H1 (cell line): ENCODE measurements around the gene SPAG8. TPM values are rescaled to one million over a fixed set of nuclear protein-coding genes. Genes with fewer than 3 reads are reported as not detected.

Experiments
- CTCF ChIA-PET: fragments of 300-600 bp; sonication (Branson Sonifier 250); formaldehyde crosslinking; loops from one replicate; lab custom pipeline; 2021; ENCODE audit not compliant: partially characterized antibody; lab: Charles Lee
- POLR2A ChIA-PET: fragments of 300-600 bp; sonication (Branson Sonifier 250); formaldehyde crosslinking; loops from one replicate; lab custom pipeline; 2021; ENCODE audit warnings: inconsistent platforms; ENCODE audit not compliant: partially characterized antibody; lab: Charles Lee
- DNase-seq, 2 experiments: peaks; one replicate each; pipeline versions ENCODE4 v3.0.0 to v3.0.0-alpha.2; 2010 to 2022; ENCODE audit warnings: low spot score in 2 of 2, low read depth in 1 of 2, mixed read lengths in 1 of 2
- FAIRE-seq: peaks from 2 replicates; lab custom pipeline; 2011; peaks lifted over from hg19 to GRCh38; lab: Jason Lieb, UNC
- H2AFZ ChIP-seq: 2 replicates; pipeline ENCODE4 v1.8.1; 2012; ENCODE audit warnings: low read length, inconsistent platforms
- H2AK5ac ChIP-seq: 2 replicates; pipeline ENCODE4 v1.6.1; 2013; ENCODE audit warnings: low read depth, low read length
- H2BK120ac ChIP-seq: replicated peaks from 2 replicates; pipeline ENCODE3; 2013; ENCODE audit warnings: low read depth, low read length, inconsistent platforms
- H2BK12ac ChIP-seq: 2 replicates; pipeline ENCODE4 v1.6.1; 2013; ENCODE audit warnings: low read depth, low read length
- H2BK15ac ChIP-seq: 2 replicates; pipeline ENCODE4 v1.6.1; 2013; ENCODE audit warnings: low read length
- H2BK20ac ChIP-seq: 2 replicates; pipeline ENCODE4 v1.6.1; 2013; ENCODE audit warnings: low read length
- H2BK5ac ChIP-seq: 2 replicates; pipeline ENCODE4 v1.6.1; 2013; ENCODE audit warnings: low read depth, low read length
- H3K14ac ChIP-seq: 2 replicates; pipeline ENCODE4 v1.6.1; 2013; ENCODE audit warnings: inconsistent platforms; ENCODE audit not compliant: insufficient read length
- H3K18ac ChIP-seq: 2 replicates; pipeline ENCODE4 v1.6.1; 2013; ENCODE audit warnings: low read length; ENCODE audit errors: extremely low read depth
- H3K23ac ChIP-seq: 2 replicates; pipeline ENCODE4 v1.6.1; 2013; ENCODE audit warnings: inconsistent platforms; ENCODE audit not compliant: insufficient read length
- H3K23me2 ChIP-seq: 2 replicates; pipeline ENCODE4 v1.6.1; 2013; ENCODE audit warnings: low read depth, low read length
- H3K27ac ChIP-seq: 2 replicates; pipeline ENCODE4 v1.6.1; 2011; ENCODE audit warnings: low read depth, low read length, inconsistent platforms
- H3K27me3 ChIP-seq, 4 experiments: replicated peaks in 1 of 4; 1 replicate in 1 of 4; 2 replicates in 3 of 4; pipeline versions ENCODE4 v1.6.1 to v1.8.1; 2011 to 2013; ENCODE audit warnings: low read length in 3 of 4, mild to moderate bottlenecking in 3 of 4, inconsistent platforms in 2 of 4, mixed read lengths in 2 of 4, moderate library complexity in 1 of 4; ENCODE audit not compliant: control insufficient read depth in 3 of 4, insufficient read depth in 3 of 4; ENCODE audit errors: extremely low read depth in 1 of 4
- H3K36me3 ChIP-seq, 4 experiments: 2 replicates each; pipeline versions ENCODE4 v1.6.1 to v1.8.1; 2011 to 2013; ENCODE audit warnings: mild to moderate bottlenecking in 4 of 4, low read length in 3 of 4, moderate library complexity in 2 of 4, control low read depth in 1 of 4, inconsistent platforms in 1 of 4; ENCODE audit not compliant: insufficient read depth in 4 of 4, control insufficient read depth in 2 of 4
- H3K4ac ChIP-seq: replicated peaks from 2 replicates; pipeline ENCODE3; 2013; ENCODE audit warnings: low read length, low read depth, mixed read lengths, inconsistent platforms; ENCODE audit not compliant: insufficient read length
- H3K4me1 ChIP-seq, 4 experiments: replicated peaks in 1 of 4; 1 replicate in 1 of 4; 2 replicates in 3 of 4; pipeline versions ENCODE4 v1.6.1 to v1.8.1; 2011 to 2013; ENCODE audit warnings: low read length in 3 of 4, inconsistent platforms in 2 of 4, mixed read lengths in 1 of 4; ENCODE audit not compliant: insufficient read depth in 4 of 4, control insufficient read depth in 3 of 4
- H3K4me2 ChIP-seq, 2 experiments: 2 replicates each; pipeline versions ENCODE4 v1.6.1 to v1.8.1; 2011 to 2013; ENCODE audit warnings: low read depth in 2 of 2, low read length in 2 of 2, control low read depth in 1 of 2, inconsistent platforms in 1 of 2, mild to moderate bottlenecking in 1 of 2; ENCODE audit not compliant: insufficient read depth in 1 of 2
- H3K4me3 ChIP-seq, 4 experiments: fragments of 200-600, 300-600 bp in 1 of 4; sonication (generic), shearing (Covaris generic), sonication (Bioruptor Twin) in 1 of 4; 2 replicates each; pipeline versions ENCODE4 v1.5.1 to v1.8.1; 2011 to 2016; ENCODE audit warnings: low read length in 4 of 4, low read depth in 3 of 4, control low read depth in 2 of 4, inconsistent platforms in 2 of 4, mild to moderate bottlenecking in 2 of 4, mixed read lengths in 1 of 4, moderate library complexity in 1 of 4; ENCODE audit not compliant: insufficient read depth in 2 of 4; ENCODE audit errors: extremely low read depth in 1 of 4
- H3K56ac ChIP-seq: replicated peaks from 2 replicates; pipeline ENCODE3; 2013; ENCODE audit warnings: low read depth, mild to moderate bottlenecking, mixed read lengths, low read length, inconsistent platforms; ENCODE audit not compliant: insufficient read length
- H3K79me1 ChIP-seq: 2 replicates; pipeline ENCODE4 v1.6.1; 2013; ENCODE audit warnings: low read depth, low read length, control low read depth
- H3K79me2 ChIP-seq, 2 experiments: 2 replicates each; pipeline versions ENCODE4 v1.6.1 to v1.8.1; 2012 to 2013; ENCODE audit warnings: low read length in 2 of 2, mild to moderate bottlenecking in 2 of 2, inconsistent platforms in 1 of 2; ENCODE audit not compliant: insufficient read depth in 2 of 2, control insufficient read depth in 1 of 2
- H3K9ac ChIP-seq, 4 experiments: replicated peaks in 1 of 4; 1 replicate in 1 of 4; 2 replicates in 3 of 4; pipeline versions ENCODE4 v1.6.1 to v1.8.1; 2011 to 2013; ENCODE audit warnings: low read depth in 3 of 4, low read length in 3 of 4, control low read depth in 2 of 4, mild to moderate bottlenecking in 2 of 4, moderate library complexity in 2 of 4, inconsistent platforms in 1 of 4; ENCODE audit errors: extremely low read depth in 1 of 4
- H3K9me3 ChIP-seq, 2 experiments: 2 replicates each; pipeline versions ENCODE4 v1.6.1 to v1.8.1; 2012 to 2013; ENCODE audit warnings: mild to moderate bottlenecking in 2 of 2, moderate library complexity in 2 of 2, control low read depth in 1 of 2, inconsistent platforms in 1 of 2, low read depth in 1 of 2, low read length in 1 of 2, mixed read lengths in 1 of 2; ENCODE audit not compliant: insufficient read depth in 2 of 2
- H4K20me1 ChIP-seq, 2 experiments: replicated peaks in 1 of 2; 2 replicates each; pipeline versions ENCODE3 to v1.8.1; 2011 to 2013; ENCODE audit warnings: inconsistent platforms in 2 of 2, low read length in 2 of 2, mild to moderate bottlenecking in 1 of 2; ENCODE audit not compliant: insufficient read depth in 2 of 2, control insufficient read depth in 1 of 2
- H4K5ac ChIP-seq: 2 replicates; pipeline ENCODE4 v1.6.1; 2013; ENCODE audit warnings: low read length, low read depth, mixed read lengths, inconsistent platforms; ENCODE audit not compliant: insufficient read length
- H4K8ac ChIP-seq: 2 replicates; pipeline ENCODE4 v1.8.0; 2013; ENCODE audit warnings: mild to moderate bottlenecking, moderate library complexity, low read length, inconsistent platforms; ENCODE audit not compliant: insufficient read depth; ENCODE audit errors: extremely low read depth
- H4K91ac ChIP-seq: replicated peaks from 2 replicates; pipeline ENCODE3; 2013; ENCODE audit warnings: low read length, mixed read lengths, inconsistent platforms; ENCODE audit not compliant: insufficient read length
- BCL11A ChIP-seq, 2 experiments: IDR thresholded peaks; one replicate each; pipeline ENCODE4 v1.6.1; 2011; ENCODE audit warnings: low read depth in 2 of 2, low read length in 2 of 2, mild to moderate bottlenecking in 2 of 2
- BRCA1 ChIP-seq: IDR thresholded peaks from 2 replicates; pipeline ENCODE4 v1.6.1; 2012; ENCODE audit warnings: low read depth, low read length, improper control_type of control experiment
- CBX8 ChIP-seq: fragments of 300-800, 300-1000 bp; sonication (generic); IDR thresholded peaks from 2 replicates; pipeline ENCODE4 v1.7.1; 2016; ENCODE audit warnings: low read depth, low read length, borderline replicate concordance
- CEBPB ChIP-seq: IDR thresholded peaks from 2 replicates; pipeline ENCODE4 v1.6.1; 2012; ENCODE audit warnings: low read depth, low read length
- CHD1 ChIP-seq: IDR thresholded peaks from 2 replicates; pipeline ENCODE4 v1.6.1; 2012; ENCODE audit warnings: low read depth, low read length, improper control_type of control experiment
- CTBP2 ChIP-seq: IDR thresholded peaks from 2 replicates; pipeline ENCODE4 v1.7.0; 2011; ENCODE audit warnings: borderline replicate concordance, mild to moderate bottlenecking, moderate library complexity, mixed read lengths, low read length; ENCODE audit not compliant: insufficient read depth, insufficient read length
- JUND ChIP-seq: IDR thresholded peaks from 2 replicates; pipeline ENCODE4 v1.6.1; 2011; ENCODE audit warnings: mild to moderate bottlenecking, improper control_type of control experiment, low read length
- MAFK ChIP-seq: IDR thresholded peaks from 2 replicates; pipeline ENCODE4 v1.6.1; 2012; ENCODE audit warnings: low read depth, mild to moderate bottlenecking, improper control_type of control experiment, low read length
- POLR2A ChIP-seq, 2 experiments: IDR thresholded peaks; 1 replicate in 1 of 2; 2 replicates in 1 of 2; pipeline ENCODE4 v1.6.1; 2011; ENCODE audit warnings: low read depth in 2 of 2, low read length in 2 of 2, mild to moderate bottlenecking in 2 of 2; ENCODE audit errors: control extremely low read depth in 1 of 2
- RAD21 ChIP-seq, 2 experiments: IDR thresholded peaks in 1 of 2; conservative IDR thresholded peaks in 1 of 2; 2 replicates each; pipeline ENCODE4 v1.6.1; 2011; ENCODE audit warnings: low read depth in 2 of 2, low read length in 2 of 2, improper control_type of control experiment in 1 of 2, inconsistent platforms in 1 of 2, mild to moderate bottlenecking in 1 of 2, moderate library complexity in 1 of 2
- RNF2 ChIP-seq: fragments of 200-900, 300-1000 bp; sonication (generic); IDR thresholded peaks from 2 replicates; pipeline ENCODE4 v1.7.1; 2016; ENCODE audit warnings: borderline replicate concordance, low read depth, mild to moderate bottlenecking, antibody characterized with exemption, low read length; ENCODE audit not compliant: poor library complexity, severe bottlenecking; ENCODE audit errors: missing control alignments
- SAP30 ChIP-seq: fragments of 300-600 bp; sonication (generic); IDR thresholded peaks from 2 replicates; pipeline ENCODE4 v1.7.1; 2012; ENCODE audit warnings: low read length, moderate library complexity, mild to moderate bottlenecking, inconsistent platforms; ENCODE audit not compliant: insufficient read depth, insufficient replicate concordance
- SIN3A ChIP-seq, 2 experiments: IDR thresholded peaks in 1 of 2; conservative IDR thresholded peaks in 1 of 2; 2 replicates each; pipeline ENCODE4 v1.6.1; 2011 to 2012; ENCODE audit warnings: low read length in 2 of 2, improper control_type of control experiment in 1 of 2, low read depth in 1 of 2, mild to moderate bottlenecking in 1 of 2
- TBP ChIP-seq: IDR thresholded peaks from 2 replicates; pipeline ENCODE4 v1.6.1; 2011; ENCODE audit warnings: low read depth, low read length, improper control_type of control experiment
- YY1 ChIP-seq: IDR thresholded peaks from 2 replicates; pipeline ENCODE4 v1.6.1; 2011; ENCODE audit warnings: low read depth, mild to moderate bottlenecking, low read length
- polyA plus RNA-seq, 7 experiments: library from polyadenylated mRNA; depleted of rRNA in 3 of 7; stranded (reverse) in 5 of 7; unstranded in 2 of 7; fragments of >200 nt in 5 of 7; fragments of 200-250 nt in 2 of 7; gene quantifications; 1 replicate in 5 of 7; 2 replicates in 1 of 7; 4 replicates in 1 of 7; pipeline versions ENCODE4 v1.2.1 to v1.2.3, GENCODE V29; 2011 to 2013; ENCODE audit warnings: missing spikeins in 2 of 7, mixed read lengths in 2 of 7
- total RNA-seq: library from RNA; stranded (reverse); fragmentation: NEBNext Ultra II Directional; extraction: Animal tissue kit (Norgen Biotek cat#: 25700); gene quantifications from 2 replicates; pipeline ENCODE4 v1.2.1, GENCODE V29; 2021

Gene SPAG8
- total and polyA plus RNA-seq, 2 of the 8 experiments (the other 6 are each of a cell fraction or from before 2014, with no cell fraction given) = 0.37 to 0.44 TPM

DNA sequence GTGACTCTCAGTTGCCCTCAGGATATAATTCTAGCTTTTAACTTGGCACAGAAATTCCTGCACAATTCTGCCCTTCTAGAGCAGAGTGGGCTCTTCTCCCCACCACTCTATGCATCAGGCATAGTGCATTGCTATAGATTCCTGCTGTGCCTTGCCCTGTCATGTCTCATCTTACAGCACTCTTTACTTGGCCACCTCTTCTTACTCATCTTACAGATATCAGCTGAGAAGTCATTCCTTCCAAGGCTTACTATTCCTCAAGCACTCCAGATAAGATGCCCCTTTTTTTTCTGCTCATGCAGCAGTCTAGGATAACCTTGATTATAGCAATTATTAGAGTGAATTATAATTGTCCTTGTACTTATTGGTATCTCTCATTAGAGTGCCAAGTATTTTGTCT, 10.9 kb upstream of the SPAG8 start:
- H3K4me1 ChIP-seq = peaks cover 0 to 8% (median 4%) of the 10 kb centered on the region in 4 experiments; a peak in 2 of 7 replicates
- H3K23ac ChIP-seq = no peak overlapping the region
- H3K27me3 ChIP-seq = no peaks in the 10 kb centered on the region
- DNase-seq = no peak
- no peak overlapping the region for H4K8ac ChIP-seq
- no peak for FAIRE-seq
- H3K79me2 ChIP-seq = no peaks in the 10 kb centered on the region
- no peak overlapping the region for H2BK15ac ChIP-seq
- no peak overlapping the region for H3K14ac ChIP-seq
- no peak overlapping the region for H3K4me2 ChIP-seq
- H2BK20ac ChIP-seq = no peak overlapping the region
- no peaks in the 10 kb centered on the region for H3K9me3 ChIP-seq
- H3K4ac ChIP-seq = no peak overlapping the region
- H4K91ac ChIP-seq = no peak overlapping the region
- H3K4me3 ChIP-seq = no peak overlapping the region
- no peak overlapping the region for H3K56ac ChIP-seq
- no peak overlapping the region for H2AFZ ChIP-seq
- H3K18ac ChIP-seq = no peak overlapping the region
- no peak overlapping the region for H3K9ac ChIP-seq
- H2BK5ac ChIP-seq = 0 out of 2 replicates have a peak overlapping the region, but pooled peaks have one; percentile 64
- no peak overlapping the region for H2AK5ac ChIP-seq
- ChIA-PET POLR2A (interaction anchor here (0.8 to 1.5 kb wide), 4 partner anchors 8 to 146 kb away, joined by 3 to 4 read pairs (median 3); partner anchors contain the start of gene HINT2), CTCF (interaction anchor here (0.9 to 10.6 kb wide), 7 partner anchors 11 to 75 kb away, joined by 3 to 172 read pairs (median 5); partner anchors contain the start of genes GBA2, HINT2, RGP1 and SPAG8)
- H3K23me2 ChIP-seq = no peaks in the 10 kb centered on the region; the same call in 1 of the 2 replicates
- no peaks in the 10 kb centered on the region for H3K36me3 ChIP-seq
- H4K5ac ChIP-seq = no peak overlapping the region
- H4K20me1 ChIP-seq = no peaks in the 10 kb centered on the region
- no peaks in the 10 kb centered on the region for H3K79me1 ChIP-seq
- no peak overlapping the region for H3K27ac ChIP-seq
- no peak overlapping the region for H2BK12ac ChIP-seq
- no peak overlapping the region for H2BK120ac ChIP-seq
- TF ChIP-seq TBP (no peak), MAFK (no peak), SIN3A (conservative IDR thresholded peaks at IDR 0.05 in 1 of 2, IDR thresholded peaks at IDR 0.05 in 1 of 2; ENCODE audit: low read depth in 1 of 2, low read length in 2 of 2) (no peak), CHD1 (no peak), SAP30 (no peak), RNF2 (no peak), JUND (no peak), BRCA1 (no peak), POLR2A (IDR thresholded peaks at IDR 0.05; ENCODE audit: control extremely low read depth in 1 of 2, low read depth in 2 of 2, low read length in 2 of 2) (no peak), YY1 (no peak), CTBP2 (no peak), CEBPB (no peak), BCL11A (IDR thresholded peaks at IDR 0.05; ENCODE audit: low read depth in 2 of 2, low read length in 2 of 2) (no peak), RAD21 (IDR thresholded peaks at IDR 0.05 in 1 of 2, conservative IDR thresholded peaks at IDR 0.05 in 1 of 2; ENCODE audit: low read depth in 2 of 2, low read length in 2 of 2) (no peak), CBX8 (no peak)
